ENCODE results near the gene PTPN22. TPM values are rescaled to one million over a fixed set of nuclear protein-coding genes. Genes with fewer than 3 reads are reported as not detected.

PTPN22 gene
- polyA plus RNA-seq, 1 donor (not counting 4 experiments of a cell fraction or from before 2014, with no cell fraction given): 0.39 TPM

- Histone ChIP-seq H3K27me3 (ENCODE audit: control insufficient read depth, extremely low read depth, insufficient read depth, low read length) (no peaks in the 10 kb centered on the region), H4K20me1 (ENCODE audit: control insufficient read depth, extremely low read depth, insufficient read depth, low read length) (no peaks in the 10 kb centered on the region), H2AFZ (ENCODE audit: control insufficient read depth, low read length) (no peak overlapping the region), H3K9me3 (ENCODE audit: control insufficient read depth, low read depth, low read length) (no peaks in the 10 kb centered on the region), H3K36me3 (ENCODE audit: control insufficient read depth in 2 of 2, extremely low read depth in 1 of 2, insufficient read depth in 2 of 2, low read length in 2 of 2) (no peaks in the 10 kb centered on the region), H3K4me3 (ENCODE audit: control insufficient read depth in 2 of 3, extremely low read depth in 1 of 3, insufficient read depth in 2 of 3, low read depth in 1 of 3, low read length in 3 of 3) (no peak overlapping the region), H3K4me1 (ENCODE audit: control insufficient read depth, extremely low read depth, insufficient read depth, low read length) (peaks cover 2% of the 10 kb centered on the region), H3K9me1 (ENCODE audit: control insufficient read depth, extremely low read depth, insufficient read depth, low read length) (no peaks in the 10 kb centered on the region), H3K9ac (ENCODE audit: control insufficient read depth, extremely low read depth, insufficient read depth, low read length) (no peak overlapping the region), H3K79me2 (ENCODE audit: control insufficient read depth, insufficient read depth, low read length) (no peaks in the 10 kb centered on the region), H3K4me2 (ENCODE audit: control insufficient read depth, extremely low read depth, insufficient read depth, low read depth, low read length) (no peak overlapping the region), H3K27ac (ENCODE audit: control insufficient read depth, insufficient read depth, low read length) (no peak overlapping the region)
- TF ChIP-seq EZH2 (IDR thresholded peaks at IDR 0.05; ENCODE audit: low read length) (no peak), CTCF (optimal IDR thresholded peaks at IDR 0.05 in 1 of 3, IDR thresholded peaks at IDR 0.05 in 1 of 3, conservative IDR thresholded peaks at IDR 0.05 in 1 of 3; ENCODE audit: extremely low read depth in 1 of 3, insufficient read depth in 2 of 3, low read length in 3 of 3) (no peak)
- FAIRE-seq (no peak), DNase-seq (ENCODE audit: low read depth, low spot score) (no peak)
- dilution Hi-C loops (cut with MboI; ENCODE audit: extremely low pct_ligation_motif_present, low sequenced_read_pairs): no loop called here
Observed at GRCh38 chr1:113879739-113880038, 8.2 kb upstream of the PTPN22 start.

- Histone ChIP-seq H3K4me1 (ENCODE audit: control insufficient read depth, extremely low read depth, insufficient read depth, low read length) (peaks cover 33% of the 10 kb centered on the region), H3K9ac (ENCODE audit: control insufficient read depth, extremely low read depth, insufficient read depth, low read length) (no peak overlapping the region), H4K20me1 (ENCODE audit: control insufficient read depth, extremely low read depth, insufficient read depth, low read length) (no peaks in the 10 kb centered on the region), H3K9me3 (ENCODE audit: control insufficient read depth, low read depth, low read length) (no peaks in the 10 kb centered on the region), H2AFZ (ENCODE audit: control insufficient read depth, low read length) (no peak overlapping the region), H3K27ac (ENCODE audit: control insufficient read depth, insufficient read depth, low read length) (no peak overlapping the region), H3K9me1 (ENCODE audit: control insufficient read depth, extremely low read depth, insufficient read depth, low read length) (no peaks in the 10 kb centered on the region), H3K36me3 (ENCODE audit: control insufficient read depth in 2 of 2, extremely low read depth in 1 of 2, insufficient read depth in 2 of 2, low read length in 2 of 2) (no peaks in the 10 kb centered on the region), H3K4me2 (ENCODE audit: control insufficient read depth, extremely low read depth, insufficient read depth, low read depth, low read length) (no peak overlapping the region), H3K79me2 (ENCODE audit: control insufficient read depth, insufficient read depth, low read length) (no peaks in the 10 kb centered on the region), H3K27me3 (ENCODE audit: control insufficient read depth, extremely low read depth, insufficient read depth, low read length) (no peaks in the 10 kb centered on the region), H3K4me3 (ENCODE audit: control insufficient read depth in 2 of 3, extremely low read depth in 1 of 3, insufficient read depth in 2 of 3, low read depth in 1 of 3, low read length in 3 of 3) (no peak overlapping the region)
- dilution Hi-C loops (cut with MboI; ENCODE audit: extremely low pct_ligation_motif_present, low sequenced_read_pairs): no loop called here
- no peak for DNase-seq (ENCODE audit: low read depth, low spot score)
- FAIRE-seq: no peak
- no peak for TF ChIP-seq CTCF (optimal IDR thresholded peaks at IDR 0.05 in 1 of 3, IDR thresholded peaks at IDR 0.05 in 1 of 3, conservative IDR thresholded peaks at IDR 0.05 in 1 of 3; ENCODE audit: extremely low read depth in 1 of 3, insufficient read depth in 2 of 3, low read length in 3 of 3)
- no peak for TF ChIP-seq EZH2 (IDR thresholded peaks at IDR 0.05; ENCODE audit: low read length)
Observed at GRCh38 chr1:113876176-113876575, 4.7 kb upstream of the PTPN22 start.
